Mesenteric fat pad (tissue), 1 donor: Measurements from ENCODE around the gene TRIM2. TPM values are rescaled to one million over a fixed set of nuclear protein-coding genes. Genes with fewer than 3 reads are reported as not detected.

Experiments
- DNase-seq: peaks from one replicate; pipeline ENCODE4 v3.0.0-alpha.2; 2020; ENCODE audit warnings: low spot score
- total RNA-seq: library from RNA; stranded (reverse); fragmentation: NEBNext Ultra II Directional; extraction: Animal tissue kit (Norgen Biotek cat#: 25700); gene quantifications from one replicate; pipeline ENCODE4 v1.2.1, GENCODE V29; 2021
- donor health status: DM: yes; HTN: yes; CAD: no.

The TRIM2 gene
- total RNA-seq, 1 donor from 2014 or later, result 17.6 TPM

GRCh38 chr4:153271820-153272219, 67.6 kb downstream of the TRIM2 start:
- DNase-seq, result no peak

GRCh38 chr4:153273751-153274150, 69.5 kb downstream of the TRIM2 start:
- no peak for DNase-seq

GRCh38 chr4:153274967-153275366, 70.7 kb downstream of the TRIM2 start:
- no peak for DNase-seq

GRCh38 chr4:153275380-153276276, 71.4 kb downstream of the TRIM2 start:
- no peak for DNase-seq

- DNase-seq, result no peak
Observed at GRCh38 chr4:153276971-153277370, 72.7 kb downstream of the TRIM2 start.

- no peak for DNase-seq
Observed at GRCh38 chr4:153281476-153281875, 77.2 kb downstream of the TRIM2 start.

- no peak for DNase-seq
Observed at GRCh38 chr4:153282023-153282422, 77.8 kb downstream of the TRIM2 start.

- DNase-seq, result no peak
Observed at GRCh38 chr4:153283260-153283659, 79.0 kb downstream of the TRIM2 start.

GRCh38 chr4:153290134-153290533, 85.9 kb downstream of the TRIM2 start:
- DNase-seq, result no peak

GRCh38 chr4:153291562-153291961, 87.3 kb downstream of the TRIM2 start:
- no peak for DNase-seq

- no peak for DNase-seq
Observed at GRCh38 chr4:153292897-153293741, 88.9 kb downstream of the TRIM2 start.

- DNase-seq, result no peak
Observed at GRCh38 chr4:153293742-153294057, 89.5 kb downstream of the TRIM2 start.

- DNase-seq, result no peak
Observed at GRCh38 chr4:153294631-153295030, 90.4 kb downstream of the TRIM2 start.

GRCh38 chr4:153295131-153295755, 91.0 kb downstream of the TRIM2 start:
- DNase-seq, result no peak

GRCh38 chr4:153296040-153296823, 92.0 kb downstream of the TRIM2 start:
- no peak for DNase-seq

GRCh38 chr4:153297116-153297515, 92.9 kb downstream of the TRIM2 start:
- no peak for DNase-seq

GRCh38 chr4:153310793-153311192, 106.5 kb downstream of the TRIM2 start:
- no peak for DNase-seq

GRCh38 chr4:153314915-153315314, 110.7 kb downstream of the TRIM2 start:
- no peak for DNase-seq

- DNase-seq, result no peak
Observed at GRCh38 chr4:153318696-153319320, 114.6 kb downstream of the TRIM2 start.

- no peak for DNase-seq
Observed at GRCh38 chr4:153322791-153323190, 118.5 kb downstream of the TRIM2 start.

- no peak for DNase-seq
Observed at GRCh38 chr4:153324046-153324445, 119.8 kb downstream of the TRIM2 start.
